Nephron progenitor cell (in vitro differentiated cells): ENCODE data around the gene NME7.

ENCODE experiments used
- DNase-seq: peaks from one replicate; pipeline ENCODE4 v3.0.0; 2021
- H3K27ac Mint-ChIP-seq: 2 replicates; pipeline ENCODE4 v1.8.0; 2021; ENCODE audit warnings: mild to moderate bottlenecking, moderate library complexity, mixed read lengths
- H3K27me3 Mint-ChIP-seq: 2 replicates; pipeline ENCODE4 v1.8.0; 2021; ENCODE audit warnings: mild to moderate bottlenecking, low read depth, mixed read lengths; ENCODE audit not compliant: poor library complexity
- H3K36me3 Mint-ChIP-seq: 2 replicates; pipeline ENCODE4 v1.8.0; 2021; ENCODE audit warnings: low read depth, mixed read lengths
- H3K4me1 Mint-ChIP-seq: 2 replicates; pipeline ENCODE4 v1.8.0; 2021; ENCODE audit warnings: mixed read lengths
- H3K4me3 Mint-ChIP-seq: 2 replicates; pipeline ENCODE4 v1.8.0; 2021; ENCODE audit warnings: mild to moderate bottlenecking, moderate library complexity, mixed read lengths
- H3K9me3 Mint-ChIP-seq: 2 replicates; pipeline ENCODE4 v1.8.0; 2021; ENCODE audit warnings: mild to moderate bottlenecking, moderate library complexity, mixed read lengths
- TF ChIP-seq, protein P1 (sequence below): fragments of 200-600 bp; sonication (generic); IDR thresholded peaks from 2 replicates; pipeline ENCODE4 v1.5.0; 2021; ENCODE audit warnings: antibody characterized with exemption

NME7 gene

DNA sequence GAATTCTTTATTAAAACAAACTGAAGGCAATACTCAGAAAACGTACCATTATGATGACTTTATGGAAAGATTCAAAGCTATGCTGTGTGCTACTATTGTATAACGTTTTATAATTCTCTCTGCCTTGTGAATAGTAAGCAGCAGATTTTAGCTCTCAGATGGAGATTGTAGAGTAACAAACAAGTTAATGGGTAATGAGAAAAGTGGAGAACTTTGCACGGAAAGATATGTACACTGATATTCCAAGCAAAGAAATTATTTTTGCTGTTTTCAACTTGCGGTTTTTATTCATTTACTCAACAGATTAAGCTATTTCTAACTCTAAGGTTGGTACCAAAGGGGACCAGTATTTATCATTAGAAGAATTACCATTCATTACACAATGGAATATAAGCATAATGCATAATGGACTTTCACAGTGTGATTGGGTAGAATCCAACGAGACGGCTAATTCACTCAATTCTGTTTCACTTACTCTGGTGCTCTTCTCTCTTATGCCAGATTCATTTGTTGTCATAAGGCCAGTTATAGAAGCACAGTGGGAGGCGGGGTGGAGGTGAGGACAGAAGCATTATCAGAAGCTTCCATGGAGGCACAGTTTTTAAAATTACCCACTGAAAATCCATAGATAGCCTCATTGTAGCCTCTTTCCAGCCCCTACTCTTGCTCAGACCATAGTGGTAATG lies 222.5 kb downstream of the NME7 start:
- DNase-seq: no peak

DNA sequence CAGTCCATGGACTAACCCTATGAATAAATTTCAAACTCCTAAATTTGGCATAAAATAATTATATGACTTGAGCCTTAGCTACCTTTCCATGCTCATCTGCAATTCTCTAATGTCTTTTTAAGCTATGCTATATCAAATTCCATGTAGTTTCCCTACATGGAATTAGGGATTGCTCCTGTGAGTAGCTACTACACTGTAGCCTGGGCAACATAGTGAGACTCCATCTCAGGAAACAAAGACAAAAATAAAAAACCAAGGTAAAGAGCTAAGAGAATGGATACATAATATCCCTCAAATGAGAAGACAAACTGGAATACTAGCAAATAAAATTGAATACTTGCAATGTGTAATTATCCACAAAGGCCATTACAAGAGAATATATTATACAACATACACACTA lies 223.6 kb downstream of the NME7 start:
- H3K27ac Mint-ChIP-seq: no peak overlapping the region
- peaks cover 9% of the 10 kb centered on the region for H3K4me1 Mint-ChIP-seq
- no peaks in the 10 kb centered on the region for H3K9me3 Mint-ChIP-seq
- TF ChIP-seq, protein P1, sequence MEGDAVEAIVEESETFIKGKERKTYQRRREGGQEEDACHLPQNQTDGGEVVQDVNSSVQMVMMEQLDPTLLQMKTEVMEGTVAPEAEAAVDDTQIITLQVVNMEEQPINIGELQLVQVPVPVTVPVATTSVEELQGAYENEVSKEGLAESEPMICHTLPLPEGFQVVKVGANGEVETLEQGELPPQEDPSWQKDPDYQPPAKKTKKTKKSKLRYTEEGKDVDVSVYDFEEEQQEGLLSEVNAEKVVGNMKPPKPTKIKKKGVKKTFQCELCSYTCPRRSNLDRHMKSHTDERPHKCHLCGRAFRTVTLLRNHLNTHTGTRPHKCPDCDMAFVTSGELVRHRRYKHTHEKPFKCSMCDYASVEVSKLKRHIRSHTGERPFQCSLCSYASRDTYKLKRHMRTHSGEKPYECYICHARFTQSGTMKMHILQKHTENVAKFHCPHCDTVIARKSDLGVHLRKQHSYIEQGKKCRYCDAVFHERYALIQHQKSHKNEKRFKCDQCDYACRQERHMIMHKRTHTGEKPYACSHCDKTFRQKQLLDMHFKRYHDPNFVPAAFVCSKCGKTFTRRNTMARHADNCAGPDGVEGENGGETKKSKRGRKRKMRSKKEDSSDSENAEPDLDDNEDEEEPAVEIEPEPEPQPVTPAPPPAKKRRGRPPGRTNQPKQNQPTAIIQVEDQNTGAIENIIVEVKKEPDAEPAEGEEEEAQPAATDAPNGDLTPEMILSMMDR: no peak
- no peaks in the 10 kb centered on the region for H3K36me3 Mint-ChIP-seq
- H3K4me3 Mint-ChIP-seq: no peak overlapping the region
- H3K27me3 Mint-ChIP-seq: no peaks in the 10 kb centered on the region
- DNase-seq: no peak

More for the DNA sequence above, 222.5 kb downstream of the NME7 start:
- Mint-ChIP-seq H3K36me3 (no peaks in the 10 kb centered on the region), H3K27ac (no peak overlapping the region), H3K4me1 (peaks cover 9% of the 10 kb centered on the region), H3K27me3 (no peaks in the 10 kb centered on the region), H3K9me3 (no peaks in the 10 kb centered on the region), H3K4me3 (no peak overlapping the region)
- TF ChIP-seq, protein P1: no peak

DNA sequence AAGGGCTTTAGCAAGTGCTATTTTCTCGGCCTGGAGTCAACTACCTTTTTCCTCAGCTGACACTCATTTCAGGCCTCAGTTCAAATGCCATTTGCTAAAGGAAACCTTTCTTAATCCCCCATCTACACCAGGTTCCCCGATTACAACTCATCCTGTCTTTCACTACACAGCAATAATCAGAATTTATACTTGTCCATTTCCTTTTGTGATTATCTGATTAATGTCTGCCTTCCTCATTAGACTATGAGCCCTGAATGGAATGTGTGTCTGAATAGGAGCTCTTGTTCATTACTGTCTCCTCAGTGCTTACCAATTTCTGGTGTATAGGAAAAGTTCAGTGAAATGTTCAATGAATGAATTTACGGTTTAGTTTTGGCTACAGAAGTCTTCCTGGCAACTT lies 224.3 kb downstream of the NME7 start:
- no peak for DNase-seq
- TF ChIP-seq, protein P1: no peak
- H3K4me1 Mint-ChIP-seq: peaks cover 9% of the 10 kb centered on the region
- H3K4me3 Mint-ChIP-seq: no peak overlapping the region
- no peaks in the 10 kb centered on the region for H3K27me3 Mint-ChIP-seq
- no peaks in the 10 kb centered on the region for H3K9me3 Mint-ChIP-seq
- H3K27ac Mint-ChIP-seq: no peak overlapping the region
- H3K36me3 Mint-ChIP-seq: no peaks in the 10 kb centered on the region

DNA sequence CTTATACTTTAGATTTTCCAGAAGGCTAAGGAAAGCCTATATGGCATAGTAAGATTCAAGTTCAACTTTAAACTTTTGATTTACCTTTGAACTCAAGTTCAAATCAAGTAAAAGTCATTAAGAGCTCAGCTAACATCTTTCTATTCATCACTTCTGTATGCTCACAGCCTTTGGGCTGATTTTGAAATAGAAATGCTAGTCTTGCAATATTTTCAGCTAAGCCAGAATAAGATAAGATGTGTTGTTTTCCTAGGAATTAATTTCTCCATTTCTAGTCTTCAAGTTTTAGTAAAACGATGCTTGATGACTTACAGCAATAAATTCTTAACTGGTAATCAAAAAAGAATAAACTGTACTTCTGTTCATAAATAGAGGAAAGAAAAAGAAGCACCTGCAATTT lies 225.5 kb downstream of the NME7 start:
- H3K9me3 Mint-ChIP-seq: no peaks in the 10 kb centered on the region
- no peak overlapping the region for H3K27ac Mint-ChIP-seq

DNA sequence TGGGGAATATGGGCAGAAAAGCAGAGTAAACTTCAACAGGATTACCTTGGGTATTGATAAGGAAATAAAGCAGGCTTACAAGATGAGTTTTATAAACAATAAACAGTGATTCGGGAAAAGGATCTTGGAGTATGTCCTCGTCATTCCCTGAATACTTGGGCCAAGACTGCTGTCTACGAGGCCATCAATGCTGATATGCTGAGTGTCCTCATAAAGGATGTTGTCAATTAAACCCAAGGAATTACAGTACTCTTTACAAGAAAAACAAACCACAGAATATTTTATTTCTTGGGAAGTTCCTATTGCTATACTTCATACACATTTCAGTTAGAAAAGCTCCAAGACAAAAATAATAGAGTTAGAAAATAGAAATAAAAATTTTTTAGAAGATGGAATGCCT lies 226.2 kb downstream of the NME7 start:
- H3K4me3 Mint-ChIP-seq: no peak overlapping the region

More for the DNA sequence above, 225.5 kb downstream of the NME7 start:
- H3K4me1 Mint-ChIP-seq: peaks cover 9% of the 10 kb centered on the region
- H3K27me3 Mint-ChIP-seq: no peaks in the 10 kb centered on the region
- no peak overlapping the region for H3K4me3 Mint-ChIP-seq
- TF ChIP-seq, protein P1: no peak
- H3K36me3 Mint-ChIP-seq: no peaks in the 10 kb centered on the region
- DNase-seq: no peak

More for the DNA sequence above, 226.2 kb downstream of the NME7 start:
- no peak overlapping the region for H3K27ac Mint-ChIP-seq
- no peak for DNase-seq
- H3K27me3 Mint-ChIP-seq: no peaks in the 10 kb centered on the region
- H3K9me3 Mint-ChIP-seq: no peaks in the 10 kb centered on the region
- TF ChIP-seq, protein P1: no peak
- H3K36me3 Mint-ChIP-seq: no peaks in the 10 kb centered on the region
- peaks cover 9% of the 10 kb centered on the region for H3K4me1 Mint-ChIP-seq
